ENCODE measurements around the gene SH3BGR.

Gene SH3BGR

DNA sequence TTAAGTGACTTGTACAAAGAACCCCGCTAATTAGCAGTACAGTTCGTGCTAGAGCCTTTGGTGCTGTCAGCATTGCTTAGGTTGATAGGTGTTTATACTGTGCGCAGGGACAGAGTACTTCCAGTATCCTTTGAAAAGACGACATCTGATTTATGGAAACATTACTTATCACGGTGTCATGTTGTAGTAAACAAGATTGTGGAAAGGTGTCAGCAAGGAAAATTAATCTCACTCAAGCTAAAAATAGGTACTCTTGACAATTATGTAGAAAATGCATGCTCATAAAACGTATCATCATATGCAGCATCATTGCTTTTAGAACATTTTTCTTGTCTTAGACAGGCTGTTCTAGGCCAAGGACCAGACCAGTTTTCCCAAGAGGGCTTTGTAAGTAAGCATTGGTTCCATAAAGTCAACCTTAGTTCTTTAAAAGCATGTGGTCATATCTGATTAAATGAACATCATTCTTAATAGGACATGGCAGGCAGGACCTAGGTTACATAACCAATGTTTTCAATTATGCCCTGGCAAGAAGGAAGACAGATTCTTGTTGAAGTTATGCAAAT lies 33.0 kb downstream of the SH3BGR start:
- no peak overlapping the region for H3K4me3 ChIP-seq (ENCODE audit: insufficient read depth in 1 of 2, low read depth in 1 of 2, low read length in 2 of 2)
- H2AK5ac ChIP-seq (ENCODE audit: low read length, severe bottlenecking), result no peak overlapping the region
- no peak overlapping the region for H4K8ac ChIP-seq (ENCODE audit: low read length)
- 71% methylated on average over 4 of the region's 6 CpGs for WGBS
- no peak overlapping the region for H2BK5ac ChIP-seq (ENCODE audit: low read depth, low read length, poor library complexity, severe bottlenecking)
- H3K4me1 ChIP-seq (ENCODE audit: control insufficient read depth, insufficient read depth, low read depth, low read length), result no peaks in the 10 kb centered on the region
- no peak overlapping the region for H3K18ac ChIP-seq (ENCODE audit: low read depth in 1 of 2, low read length in 2 of 2)
- H3K4me2 ChIP-seq (ENCODE audit: low read length, poor library complexity, severe bottlenecking), result no peak overlapping the region
- no peak overlapping the region for H3K4ac ChIP-seq (ENCODE audit: low read depth in 1 of 2, low read length in 2 of 2)
- peak; percentile 4 for DNase-seq
- no peak overlapping the region for H2BK12ac ChIP-seq (ENCODE audit: low read length in 2 of 2)
- H2BK15ac ChIP-seq (ENCODE audit: low read depth, poor library complexity, severe bottlenecking), result no peak overlapping the region
- no peaks in the 10 kb centered on the region for H3K27me3 ChIP-seq (ENCODE audit: control insufficient read depth in 1 of 2, insufficient read depth in 1 of 2, low read length in 2 of 2)
- H3K79me1 ChIP-seq (replicated peaks; ENCODE audit: low read length, poor library complexity, severe bottlenecking), result no peaks in the 10 kb centered on the region
- H3K14ac ChIP-seq (ENCODE audit: low read length in 2 of 2), result no peak overlapping the region
- H4K91ac ChIP-seq (ENCODE audit: low read length), result no peak overlapping the region
- H3K36me3 ChIP-seq (ENCODE audit: control insufficient read depth in 1 of 2, insufficient read depth in 2 of 2, low read depth in 1 of 2, low read length in 2 of 2), result no peaks in the 10 kb centered on the region
- H3K9ac ChIP-seq (ENCODE audit: low read length), result no peak overlapping the region
- no peak overlapping the region for H3K23ac ChIP-seq (ENCODE audit: low read length in 2 of 2)
- H2AFZ ChIP-seq (ENCODE audit: low read depth, low read length), result no peak overlapping the region
- H2BK120ac ChIP-seq (ENCODE audit: low read depth, low read length), result no peak overlapping the region
- no peak overlapping the region for H3K27ac ChIP-seq (ENCODE audit: low read length, poor library complexity, severe bottlenecking)
- H3K9me3 ChIP-seq (ENCODE audit: control insufficient read depth, low read length), result no peaks in the 10 kb centered on the region

DNA sequence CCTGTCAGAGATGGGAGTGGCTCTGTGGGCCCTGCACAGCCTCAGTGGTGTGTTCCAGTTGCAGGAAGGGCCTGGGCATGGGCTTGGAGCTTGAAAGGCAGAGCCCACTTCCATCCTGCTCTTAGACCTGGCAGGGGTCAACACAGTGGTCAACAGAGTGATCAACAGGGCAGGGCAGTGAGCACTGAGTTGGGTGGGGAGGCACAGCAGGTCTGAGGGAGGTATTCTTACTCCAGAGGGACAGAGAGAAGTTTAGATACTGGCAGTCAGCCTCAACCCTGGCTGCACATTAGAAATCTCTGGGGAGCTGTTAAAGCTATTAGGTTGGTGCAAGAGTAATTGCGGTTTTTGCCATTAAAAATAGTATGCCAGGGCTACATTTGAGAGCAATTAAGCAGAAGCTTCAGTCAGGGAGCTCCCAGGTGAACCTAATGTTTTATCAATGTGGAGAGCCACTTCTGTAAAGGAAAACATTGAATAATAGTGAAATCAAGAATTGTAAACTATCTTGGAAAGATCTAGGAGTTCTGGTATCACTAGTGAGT lies 37.7 kb downstream of the SH3BGR start:
- Histone ChIP-seq H3K4me2 (ENCODE audit: low read length, poor library complexity, severe bottlenecking) (no peak overlapping the region), H3K14ac (ENCODE audit: low read length in 2 of 2) (no peak overlapping the region), H2BK5ac (ENCODE audit: low read depth, low read length, poor library complexity, severe bottlenecking) (no peak overlapping the region), H2AK5ac (ENCODE audit: low read length, severe bottlenecking) (no peak overlapping the region), H3K4me1 (ENCODE audit: control insufficient read depth, insufficient read depth, low read depth, low read length) (no peaks in the 10 kb centered on the region), H3K18ac (ENCODE audit: low read depth in 1 of 2, low read length in 2 of 2) (no peak overlapping the region), H3K4ac (ENCODE audit: low read depth in 1 of 2, low read length in 2 of 2) (no peak overlapping the region), H4K91ac (ENCODE audit: low read length) (no peak overlapping the region), H3K9me3 (ENCODE audit: control insufficient read depth, low read length) (no peaks in the 10 kb centered on the region), H3K23ac (ENCODE audit: low read length in 2 of 2) (no peak overlapping the region), H2AFZ (ENCODE audit: low read depth, low read length) (no peak overlapping the region), H3K79me1 (replicated peaks; ENCODE audit: low read length, poor library complexity, severe bottlenecking) (no peaks in the 10 kb centered on the region), H2BK15ac (ENCODE audit: low read depth, poor library complexity, severe bottlenecking) (no peak overlapping the region), H3K27me3 (ENCODE audit: control insufficient read depth in 1 of 2, insufficient read depth in 1 of 2, low read length in 2 of 2) (no peaks in the 10 kb centered on the region), H2BK120ac (ENCODE audit: low read depth, low read length) (no peak overlapping the region), H3K27ac (ENCODE audit: low read length, poor library complexity, severe bottlenecking) (no peak overlapping the region), H3K9ac (ENCODE audit: low read length) (no peak overlapping the region), H3K36me3 (ENCODE audit: control insufficient read depth in 1 of 2, insufficient read depth in 2 of 2, low read depth in 1 of 2, low read length in 2 of 2) (no peaks in the 10 kb centered on the region), H4K8ac (ENCODE audit: low read length) (no peak overlapping the region), H3K4me3 (ENCODE audit: insufficient read depth in 1 of 2, low read depth in 1 of 2, low read length in 2 of 2) (no peak overlapping the region), H2BK12ac (ENCODE audit: low read length in 2 of 2) (no peak overlapping the region)
- no peak for DNase-seq
- WGBS, result 56% methylated on average over 1 of the region's 1 CpG

DNA sequence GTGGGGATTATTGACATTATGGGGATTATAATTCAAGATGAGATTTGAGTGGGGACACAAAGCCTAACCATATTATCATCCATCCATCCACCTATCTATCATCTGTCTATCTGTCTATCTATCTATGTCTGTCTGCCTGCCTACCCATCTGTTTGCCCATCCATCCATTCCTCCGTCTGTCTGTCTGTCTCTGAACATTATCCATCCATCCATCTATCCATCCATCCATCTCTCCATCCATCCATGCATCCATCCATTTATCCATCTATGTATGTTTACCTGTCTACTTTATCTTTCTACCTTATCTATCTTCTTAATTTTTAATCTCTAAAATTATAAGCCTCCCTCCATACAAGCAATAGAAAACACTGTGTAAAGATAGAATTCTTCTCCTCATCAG lies 47.4 kb downstream of the SH3BGR start:
- no peak overlapping the region for H3K14ac ChIP-seq (ENCODE audit: low read length in 2 of 2)
- H4K8ac ChIP-seq (ENCODE audit: low read length), result no peak overlapping the region
- no peak overlapping the region for H4K91ac ChIP-seq (ENCODE audit: low read length)
- WGBS, result 92% methylated on average over 1 of the region's 1 CpG
- no peak overlapping the region for H3K4ac ChIP-seq (ENCODE audit: low read depth in 1 of 2, low read length in 2 of 2)
- H2AFZ ChIP-seq (ENCODE audit: low read depth, low read length), result no peak overlapping the region
- H3K9me3 ChIP-seq (ENCODE audit: control insufficient read depth, low read length), result peaks cover 6% of the 10 kb centered on the region
- no peak overlapping the region for H3K9ac ChIP-seq (ENCODE audit: low read length)
- H3K27me3 ChIP-seq (ENCODE audit: control insufficient read depth in 1 of 2, insufficient read depth in 1 of 2, low read length in 2 of 2), result peaks cover 0 to 3% of the 10 kb centered on the region in 2 experiments
- no peak overlapping the region for H3K23ac ChIP-seq (ENCODE audit: low read length in 2 of 2)
- no peaks in the 10 kb centered on the region for H3K79me1 ChIP-seq (replicated peaks; ENCODE audit: low read length, poor library complexity, severe bottlenecking)
- no peak overlapping the region for H3K27ac ChIP-seq (ENCODE audit: low read length, poor library complexity, severe bottlenecking)
- no peak overlapping the region for H2BK120ac ChIP-seq (ENCODE audit: low read depth, low read length)
- no peak overlapping the region for H2BK15ac ChIP-seq (ENCODE audit: low read depth, poor library complexity, severe bottlenecking)
- H3K18ac ChIP-seq (ENCODE audit: low read depth in 1 of 2, low read length in 2 of 2), result no peak overlapping the region
- H3K4me3 ChIP-seq (ENCODE audit: insufficient read depth in 1 of 2, low read depth in 1 of 2, low read length in 2 of 2), result no peak overlapping the region
- no peak for DNase-seq
- no peaks in the 10 kb centered on the region for H3K36me3 ChIP-seq (ENCODE audit: control insufficient read depth in 1 of 2, insufficient read depth in 2 of 2, low read depth in 1 of 2, low read length in 2 of 2)
- no peak overlapping the region for H2BK5ac ChIP-seq (ENCODE audit: low read depth, low read length, poor library complexity, severe bottlenecking)
- no peak overlapping the region for H3K4me2 ChIP-seq (ENCODE audit: low read length, poor library complexity, severe bottlenecking)
- peaks cover 3% of the 10 kb centered on the region for H3K4me1 ChIP-seq (ENCODE audit: control insufficient read depth, insufficient read depth, low read depth, low read length)
- no peak overlapping the region for H2BK12ac ChIP-seq (ENCODE audit: low read length in 2 of 2)
- no peak overlapping the region for H2AK5ac ChIP-seq (ENCODE audit: low read length, severe bottlenecking)

DNA sequence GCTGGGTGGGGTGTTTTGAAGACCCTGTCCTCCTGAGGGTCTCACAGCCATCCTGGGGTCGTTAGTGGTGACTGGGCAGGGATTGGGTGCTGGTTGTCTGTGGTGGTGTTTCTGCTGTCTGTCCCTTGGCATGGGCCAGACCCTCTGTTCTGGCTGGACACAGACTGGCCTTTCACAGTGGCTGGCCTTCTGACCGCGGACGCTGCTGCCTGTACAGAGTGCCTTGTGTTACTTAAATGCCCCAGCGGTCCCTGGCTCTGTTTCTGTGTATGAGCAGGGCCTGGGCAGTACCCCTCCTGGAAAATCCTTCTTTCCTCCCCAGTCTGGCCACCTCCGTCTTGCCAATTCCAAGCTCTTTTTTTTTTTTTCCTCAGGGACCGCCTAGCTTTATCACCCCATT lies 50.9 kb downstream of the SH3BGR start:
- Histone ChIP-seq H2AK5ac (ENCODE audit: low read length, severe bottlenecking) (no peak overlapping the region), H2BK5ac (ENCODE audit: low read depth, low read length, poor library complexity, severe bottlenecking) (no peak overlapping the region), H3K4me2 (ENCODE audit: low read length, poor library complexity, severe bottlenecking) (no peak overlapping the region), H2BK12ac (ENCODE audit: low read length in 2 of 2) (no peak overlapping the region), H2BK120ac (ENCODE audit: low read depth, low read length) (no peak overlapping the region), H3K4me3 (ENCODE audit: insufficient read depth in 1 of 2, low read depth in 1 of 2, low read length in 2 of 2) (no peak overlapping the region), H3K9me3 (ENCODE audit: control insufficient read depth, low read length) (no peaks in the 10 kb centered on the region), H4K8ac (ENCODE audit: low read length) (no peak overlapping the region), H3K9ac (ENCODE audit: low read length) (no peak overlapping the region), H3K23ac (ENCODE audit: low read length in 2 of 2) (no peak overlapping the region), H3K18ac (ENCODE audit: low read depth in 1 of 2, low read length in 2 of 2) (no peak overlapping the region), H3K36me3 (ENCODE audit: control insufficient read depth in 1 of 2, insufficient read depth in 2 of 2, low read depth in 1 of 2, low read length in 2 of 2) (no peaks in the 10 kb centered on the region), H3K4ac (ENCODE audit: low read depth in 1 of 2, low read length in 2 of 2) (no peak overlapping the region), H4K91ac (ENCODE audit: low read length) (no peak overlapping the region), H2AFZ (ENCODE audit: low read depth, low read length) (no peak overlapping the region), H3K27me3 (ENCODE audit: control insufficient read depth in 1 of 2, insufficient read depth in 1 of 2, low read length in 2 of 2) (peaks cover 0 to 3% of the 10 kb centered on the region in 2 experiments), H2BK15ac (ENCODE audit: low read depth, poor library complexity, severe bottlenecking) (no peak overlapping the region), H3K4me1 (ENCODE audit: control insufficient read depth, insufficient read depth, low read depth, low read length) (peaks cover 3% of the 10 kb centered on the region), H3K27ac (ENCODE audit: low read length, poor library complexity, severe bottlenecking) (no peak overlapping the region), H3K79me1 (replicated peaks; ENCODE audit: low read length, poor library complexity, severe bottlenecking) (no peaks in the 10 kb centered on the region), H3K14ac (ENCODE audit: low read length in 2 of 2) (no peak overlapping the region)
- no peak for DNase-seq
- 68% methylated on average over 6 of the region's 7 CpGs for WGBS

Measured in mesenchymal stem cell (in vitro differentiated cells and primary cell).